Fibroblast of lung (primary cell): ENCODE results near the gene ATP6V0A1. TPM values are rescaled to one million over a fixed set of nuclear protein-coding genes. Genes with fewer than 3 reads are reported as not detected.

Source experiments
- DNase-seq, 2 donors: peaks; one replicate each; pipeline versions ENCODE4 v3.0.0 to v3.0.0-alpha.2; 2010; ENCODE audit warnings: low read depth in 2 of 2
- H2AFZ ChIP-seq: 2 replicates; pipeline ENCODE4 v1.5.1; 2012; ENCODE audit warnings: low read length, control low read depth, inconsistent platforms
- H3K27ac ChIP-seq: 2 replicates; pipeline ENCODE4 v1.5.1; 2011; ENCODE audit warnings: low read length, control low read depth; ENCODE audit not compliant: insufficient read depth
- H3K27me3 ChIP-seq: 2 replicates; pipeline ENCODE4 v1.5.1; 2011; ENCODE audit warnings: mild to moderate bottlenecking, low read length; ENCODE audit not compliant: control insufficient read depth, insufficient read depth
- H3K36me3 ChIP-seq: 2 replicates; pipeline ENCODE4 v1.5.1; 2011; ENCODE audit warnings: low read length; ENCODE audit not compliant: control insufficient read depth, insufficient read depth
- H3K4me1 ChIP-seq: 2 replicates; pipeline ENCODE4 v1.5.1; 2011; ENCODE audit warnings: low read length; ENCODE audit not compliant: control insufficient read depth, insufficient read depth; ENCODE audit errors: extremely low read depth
- H3K4me2 ChIP-seq: 2 replicates; pipeline ENCODE4 v1.5.1; 2011; ENCODE audit warnings: low read length, control low read depth; ENCODE audit not compliant: insufficient read depth; ENCODE audit errors: extremely low read depth
- H3K4me3 ChIP-seq, 4 experiments: fragments of 200-600 bp in 1 of 4; sonication (generic) in 1 of 4; replicated peaks in 1 of 4; 2 replicates each; pipeline ENCODE4 v1.5.1; 2011 to 2016; ENCODE audit warnings: low read length in 4 of 4, low read depth in 3 of 4, mild to moderate bottlenecking in 3 of 4, control low read depth in 2 of 4, inconsistent platforms in 1 of 4, mixed read lengths in 1 of 4; ENCODE audit not compliant: insufficient read depth in 1 of 4; ENCODE audit errors: control extremely low read depth in 1 of 4
- H3K79me2 ChIP-seq: 2 replicates; pipeline ENCODE4 v1.5.1; 2012; ENCODE audit warnings: mild to moderate bottlenecking, low read length, inconsistent platforms; ENCODE audit not compliant: control insufficient read depth, insufficient read depth
- H3K9ac ChIP-seq: 2 replicates; pipeline ENCODE4 v1.5.1; 2011; ENCODE audit warnings: mild to moderate bottlenecking, low read length, control low read depth; ENCODE audit not compliant: insufficient read depth
- H3K9me3 ChIP-seq: 2 replicates; pipeline ENCODE4 v1.5.1; 2012; ENCODE audit warnings: low read depth, low read length; ENCODE audit not compliant: control insufficient read depth, insufficient read depth
- H4K20me1 ChIP-seq: 2 replicates; pipeline ENCODE4 v1.5.1; 2011; ENCODE audit warnings: low read length; ENCODE audit not compliant: control insufficient read depth, insufficient read depth; ENCODE audit errors: extremely low read depth
- EZH2 ChIP-seq: IDR thresholded peaks from 2 replicates; pipeline ENCODE4 v1.5.1; 2012; ENCODE audit warnings: low read length, control low read depth, mild to moderate bottlenecking; ENCODE audit errors: missing control alignments
- polyA plus RNA-seq, 2 donors: library from polyadenylated mRNA; depleted of rRNA in 1 of 2; stranded (reverse) in 1 of 2; unstranded in 1 of 2; fragments of >200 nt; gene quantifications; 2 replicates each; pipeline ENCODE4 v1.2.1, GENCODE V29; 2011 to 2012; ENCODE audit warnings: missing spikeins in 1 of 2
- total RNA-seq: library from RNA; depleted of rRNA; stranded (reverse); fragments of >200 nt; gene quantifications from 2 replicates; pipeline ENCODE4 v1.2.1, GENCODE V29; 2014
- TF ChIP-seq, protein P1 (sequence below), 2 donors: IDR thresholded peaks in 1 of 2; conservative IDR thresholded peaks in 1 of 2; 1 replicate in 1 of 2; 2 replicates in 1 of 2; pipeline ENCODE4 v1.5.1; 2011 to 2012; ENCODE audit warnings: low read length in 2 of 2, control low read depth in 1 of 2, inconsistent platforms in 1 of 2, low read depth in 1 of 2, mild to moderate bottlenecking in 1 of 2

The ATP6V0A1 gene
- total and polyA plus RNA-seq, 2 donors (not counting 1 experiment from before 2014, with no cell fraction given), result 26.7 to 65.7 TPM

DNA sequence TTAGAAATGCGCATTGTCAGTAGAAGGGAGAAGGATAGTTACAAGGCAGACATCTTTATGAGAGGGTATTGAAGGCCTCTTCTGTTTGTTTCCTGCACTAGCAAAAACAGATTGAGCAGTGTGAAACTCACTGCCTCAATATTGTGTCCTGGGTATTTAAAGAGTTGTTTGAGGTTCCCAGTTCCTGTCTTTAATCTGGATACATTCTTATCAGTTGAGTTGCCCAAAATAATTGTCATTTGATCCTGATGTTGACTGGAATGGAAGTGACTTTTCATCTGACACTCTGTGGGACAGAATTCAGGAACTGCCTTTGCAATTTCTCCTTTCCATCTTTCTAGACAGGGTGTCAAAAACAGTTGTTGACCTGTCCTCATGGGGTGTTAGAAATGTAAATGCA lies 1.7 kb downstream of the ATP6V0A1 start:
- Histone ChIP-seq H3K4me1 (peaks cover 2% of the 10 kb centered on the region), H4K20me1 (no peaks in the 10 kb centered on the region), H3K9ac (no peak overlapping the region), H3K9me3 (no peaks in the 10 kb centered on the region), H3K27me3 (no peaks in the 10 kb centered on the region), H3K27ac (no peak overlapping the region), H3K4me3 (peak overlapping the region; percentile 80 to 99 (median 80)), H3K79me2 (peaks cover 10% of the 10 kb centered on the region), H2AFZ (no peak overlapping the region), H3K36me3 (no peaks in the 10 kb centered on the region), H3K4me2 (peak overlapping the region; percentile 49)
- TF ChIP-seq, protein P1, sequence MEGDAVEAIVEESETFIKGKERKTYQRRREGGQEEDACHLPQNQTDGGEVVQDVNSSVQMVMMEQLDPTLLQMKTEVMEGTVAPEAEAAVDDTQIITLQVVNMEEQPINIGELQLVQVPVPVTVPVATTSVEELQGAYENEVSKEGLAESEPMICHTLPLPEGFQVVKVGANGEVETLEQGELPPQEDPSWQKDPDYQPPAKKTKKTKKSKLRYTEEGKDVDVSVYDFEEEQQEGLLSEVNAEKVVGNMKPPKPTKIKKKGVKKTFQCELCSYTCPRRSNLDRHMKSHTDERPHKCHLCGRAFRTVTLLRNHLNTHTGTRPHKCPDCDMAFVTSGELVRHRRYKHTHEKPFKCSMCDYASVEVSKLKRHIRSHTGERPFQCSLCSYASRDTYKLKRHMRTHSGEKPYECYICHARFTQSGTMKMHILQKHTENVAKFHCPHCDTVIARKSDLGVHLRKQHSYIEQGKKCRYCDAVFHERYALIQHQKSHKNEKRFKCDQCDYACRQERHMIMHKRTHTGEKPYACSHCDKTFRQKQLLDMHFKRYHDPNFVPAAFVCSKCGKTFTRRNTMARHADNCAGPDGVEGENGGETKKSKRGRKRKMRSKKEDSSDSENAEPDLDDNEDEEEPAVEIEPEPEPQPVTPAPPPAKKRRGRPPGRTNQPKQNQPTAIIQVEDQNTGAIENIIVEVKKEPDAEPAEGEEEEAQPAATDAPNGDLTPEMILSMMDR (conservative IDR thresholded peaks at IDR 0.05 in 1 of 2, IDR thresholded peaks at IDR 0.05 in 1 of 2; ENCODE audit: low read depth in 1 of 2, low read length in 2 of 2), result no peak
- TF ChIP-seq EZH2, result no peak
- no peak for DNase-seq

DNA sequence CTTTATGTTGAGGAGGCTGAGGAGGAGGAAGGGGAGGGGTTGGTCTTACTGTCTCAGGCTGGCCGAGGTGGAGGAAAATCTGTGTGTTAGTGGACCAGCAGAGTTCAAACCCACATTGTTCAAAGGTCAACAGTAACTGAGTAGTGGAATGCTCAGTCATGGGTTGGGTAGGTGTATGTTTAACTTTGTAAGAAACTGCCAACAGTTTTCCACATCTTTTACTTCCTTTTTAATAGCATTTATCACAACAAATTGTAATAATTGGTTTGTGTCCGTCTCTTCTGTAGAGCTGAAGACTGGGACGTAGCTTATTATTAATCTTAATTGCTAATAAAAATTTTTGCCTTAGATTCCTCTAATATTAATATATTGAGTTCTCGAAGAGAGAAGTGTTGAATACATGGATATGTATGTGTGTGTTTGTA lies 5.3 kb downstream of the ATP6V0A1 start:
- peaks cover 2% of the 10 kb centered on the region for H3K4me1 ChIP-seq
- peaks cover 9% of the 10 kb centered on the region for H3K79me2 ChIP-seq
- no peaks in the 10 kb centered on the region for H3K27me3 ChIP-seq

DNA sequence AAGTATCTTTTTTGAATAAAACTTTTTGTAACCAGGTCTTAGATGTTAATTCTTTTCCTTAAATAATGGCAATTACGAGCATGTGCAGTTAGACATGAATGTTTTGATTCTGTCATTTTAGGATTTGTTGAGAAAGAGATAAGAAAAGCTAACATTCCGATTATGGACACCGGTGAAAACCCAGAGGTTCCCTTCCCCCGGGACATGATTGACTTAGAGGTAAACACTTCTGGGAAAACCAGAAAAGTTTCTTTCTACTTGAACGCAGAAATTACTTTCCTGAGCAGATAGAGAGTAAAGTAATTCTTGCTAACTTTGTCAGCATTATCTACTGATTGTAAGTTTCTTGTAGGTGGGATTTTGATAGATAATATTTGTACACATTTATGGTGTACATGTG lies 9.2 kb downstream of the ATP6V0A1 start:
- Histone ChIP-seq H3K4me1 (no peaks in the 10 kb centered on the region), H3K4me2 (no peak overlapping the region), H4K20me1 (no peaks in the 10 kb centered on the region), H3K79me2 (no peaks in the 10 kb centered on the region), H3K36me3 (peaks cover 3% of the 10 kb centered on the region), H3K27me3 (no peaks in the 10 kb centered on the region), H2AFZ (no peak overlapping the region), H3K9ac (no peak overlapping the region), H3K27ac (no peak overlapping the region), H3K4me3 (no peak overlapping the region), H3K9me3 (no peaks in the 10 kb centered on the region)
- TF ChIP-seq EZH2, result no peak
- DNase-seq, result no peak

More for the DNA sequence above, 5.3 kb downstream of the ATP6V0A1 start:
- no peaks in the 10 kb centered on the region for H3K9me3 ChIP-seq
- peaks cover 3% of the 10 kb centered on the region for H3K36me3 ChIP-seq
- H2AFZ ChIP-seq, result no peak overlapping the region
- no peak overlapping the region for H3K9ac ChIP-seq
- H4K20me1 ChIP-seq, result no peaks in the 10 kb centered on the region
- no peak for DNase-seq
- no peak overlapping the region for H3K27ac ChIP-seq
- TF ChIP-seq EZH2, result no peak
- TF ChIP-seq, protein P1 (conservative IDR thresholded peaks at IDR 0.05 in 1 of 2, IDR thresholded peaks at IDR 0.05 in 1 of 2; ENCODE audit: low read depth in 1 of 2, low read length in 2 of 2), result no peak
- H3K4me3 ChIP-seq, result no peak overlapping the region
- no peak overlapping the region for H3K4me2 ChIP-seq
